GM23248 (cell line): Measurements from ENCODE around the gene ARRDC5. TPM values are rescaled to one million over a fixed set of nuclear protein-coding genes. Genes with fewer than 3 reads are reported as not detected.

Experiments
- DNase-seq: peaks from one replicate; pipeline ENCODE4 v3.0.0-alpha.2; 2015
- H2AFZ ChIP-seq: fragments of 200-600 bp; sonication (generic); 2 replicates; pipeline ENCODE4 v1.6.1; 2016; ENCODE audit warnings: antibody characterized with exemption
- H3F3A ChIP-seq: fragments of 200-600 bp; sonication (generic); 2 replicates; pipeline ENCODE4 v1.6.1; 2016; ENCODE audit warnings: mild to moderate bottlenecking, antibody characterized with exemption, mixed run types; ENCODE audit not compliant: insufficient read depth
- H3K27ac ChIP-seq: fragments of 200-600 bp; sonication (generic); 2 replicates; pipeline ENCODE4 v1.5.1; 2016; ENCODE audit warnings: mild to moderate bottlenecking
- H3K27me3 ChIP-seq: fragments of 200-600 bp; sonication (generic); replicated peaks from 2 replicates; pipeline ENCODE4 v1.6.1; 2016; ENCODE audit warnings: mild to moderate bottlenecking; ENCODE audit not compliant: insufficient read depth
- H3K36me3 ChIP-seq: fragments of 200-600 bp; sonication (generic); 2 replicates; pipeline ENCODE4 v1.6.1; 2016; ENCODE audit warnings: low read depth, mild to moderate bottlenecking
- H3K4me1 ChIP-seq: fragments of 200-600 bp; sonication (generic); 2 replicates; pipeline ENCODE4 v1.6.1; 2016; ENCODE audit warnings: mild to moderate bottlenecking; ENCODE audit not compliant: insufficient read depth
- H3K4me2 ChIP-seq: fragments of 200-600 bp; sonication (generic); one replicate; pipeline ENCODE4 v1.6.1; 2016; ENCODE audit warnings: mild to moderate bottlenecking; ENCODE audit not compliant: unreplicated experiment
- H3K4me3 ChIP-seq: fragments of 200-600 bp; sonication (generic); 2 replicates; pipeline ENCODE4 v1.5.1; 2016; ENCODE audit warnings: mild to moderate bottlenecking
- H3K79me2 ChIP-seq: fragments of 200-600 bp; sonication (generic); 2 replicates; pipeline ENCODE4 v1.6.1; 2016; ENCODE audit warnings: mild to moderate bottlenecking; ENCODE audit not compliant: insufficient read depth
- H3K9ac ChIP-seq: fragments of 200-600 bp; sonication (generic); 2 replicates; pipeline ENCODE4 v1.6.1; 2016; ENCODE audit warnings: mild to moderate bottlenecking
- H3K9me2 ChIP-seq: fragments of 200-600 bp; sonication (generic); 2 replicates; pipeline ENCODE4 v1.6.1; 2016; ENCODE audit warnings: mixed run types, mild to moderate bottlenecking, moderate library complexity; ENCODE audit not compliant: insufficient read depth
- H3K9me3 ChIP-seq: fragments of 200-600 bp; sonication (generic); one replicate; pipeline ENCODE4 v1.6.1; 2017; ENCODE audit warnings: low read depth
- H4K20me1 ChIP-seq: fragments of 200-600 bp; sonication (generic); 2 replicates; pipeline ENCODE4 v1.6.0; 2016; ENCODE audit not compliant: insufficient read depth
- EZH2 ChIP-seq: fragments of 200-600 bp; sonication (generic); IDR thresholded peaks from 2 replicates; pipeline ENCODE4 v1.6.1; 2018; ENCODE audit warnings: antibody characterized with exemption, mild to moderate bottlenecking; ENCODE audit not compliant: insufficient read depth, poor library complexity, severe bottlenecking
- EZH2phosphoT487 ChIP-seq: fragments of 200-600 bp; sonication (generic); IDR thresholded peaks from 2 replicates; pipeline ENCODE4 v1.6.1; 2018; ENCODE audit warnings: antibody characterized with exemption, moderate library complexity, mild to moderate bottlenecking, low read depth; ENCODE audit not compliant: insufficient read depth
- WGBS, 2 experiments: methylation state at CpG; one replicate each; pipeline ENCODE4 v1.1.6; 2015 to 2017; ENCODE audit warnings: low lambda C conversion rate in 2 of 2, low coverage in 1 of 2; ENCODE audit errors: missing lambda C conversion rate in 2 of 2; 5-methylcytosine and 5-hydroxymethylcytosine counted together
- in situ Hi-C: fragments of 300-500 bp; cut with MboI; formaldehyde crosslinking; loops from 2 replicates; pipeline ENCODE4 v1.15.0; 2020
- polyA plus RNA-seq: library from polyadenylated mRNA; unstranded; fragments of >200 nt; fragmentation: Nextera tagmentation; extraction: Ambion mirVana; gene quantifications from 2 replicates; pipeline ENCODE4 v1.2.1, GENCODE V29; 2016
- total RNA-seq: library from RNA; depleted of rRNA; stranded (reverse); fragments of >200 nt; shearing (Covaris generic); gene quantifications from 2 replicates; pipeline ENCODE4 v1.2.3, GENCODE V29; 2014

Gene ARRDC5
- total and polyA plus RNA-seq, 2 experiments from 2014 or later = not detected

DNA sequence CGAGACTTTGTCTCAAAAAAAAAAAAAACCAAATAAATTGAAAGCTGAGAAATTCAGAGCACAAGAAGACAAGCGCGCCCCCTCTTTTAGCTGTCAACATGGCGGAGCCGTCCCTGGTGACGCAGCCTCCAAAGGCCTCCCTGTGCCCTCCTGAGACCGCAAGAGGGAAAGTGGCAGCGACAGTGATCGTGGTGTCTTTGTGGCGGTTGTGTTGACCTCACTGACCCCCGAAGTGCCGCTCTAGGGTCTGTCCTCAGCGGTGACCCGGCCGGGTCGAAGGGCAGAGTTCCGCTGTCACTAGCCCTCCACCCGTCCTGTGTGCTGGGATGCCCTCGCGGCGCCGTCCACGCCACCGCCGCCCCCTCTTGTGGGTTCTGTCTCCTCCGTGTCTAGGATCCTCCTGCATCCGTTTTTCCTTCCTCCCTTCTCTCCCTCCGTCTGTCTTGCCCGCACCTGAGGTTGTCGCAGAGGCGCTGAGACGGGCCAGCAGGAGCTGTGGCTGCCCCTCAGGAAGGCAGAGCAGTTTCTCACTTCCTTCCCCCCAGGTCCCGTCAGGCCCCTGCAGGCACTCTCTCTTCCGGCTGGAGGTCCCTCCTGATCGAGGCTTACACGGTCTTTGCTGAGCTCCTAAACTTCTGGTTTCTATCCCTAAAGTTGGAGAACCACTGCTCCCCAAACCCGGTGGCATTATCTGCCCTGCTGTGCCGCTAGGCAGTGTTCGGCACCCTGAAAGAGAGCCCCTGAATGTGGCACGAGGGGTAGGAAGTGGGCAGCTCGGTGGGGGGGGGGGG, 13.8 kb upstream of the ARRDC5 start:
- no peaks in the 10 kb centered on the region for H3K9me3 ChIP-seq
- H3K79me2 ChIP-seq = peaks cover 90% of the 10 kb centered on the region
- H3K27ac ChIP-seq = no peak overlapping the region
- no peak overlapping the region for H2AFZ ChIP-seq
- in situ Hi-C loops = no loop called here
- no peaks in the 10 kb centered on the region for H3K27me3 ChIP-seq
- H4K20me1 ChIP-seq = no peaks in the 10 kb centered on the region
- no peaks in the 10 kb centered on the region; the same call in 1 of the 2 replicates for H3K36me3 ChIP-seq
- H3K4me3 ChIP-seq = no peak overlapping the region
- 91 to 92% methylated on average over 39 to 41 of the region's 41 CpGs for WGBS, 2 experiments
- TF ChIP-seq EZH2phosphoT487 = no peak
- TF ChIP-seq EZH2 = no peak
- peaks cover 35% of the 10 kb centered on the region for H3K4me1 ChIP-seq
- no peaks in the 10 kb centered on the region for H3K9me2 ChIP-seq
- no peak overlapping the region for H3K9ac ChIP-seq
- DNase-seq = no peak
- no peak overlapping the region for H3K4me2 ChIP-seq
- peaks cover 35% of the 10 kb centered on the region for H3F3A ChIP-seq

- TF ChIP-seq EZH2 (no peak), EZH2phosphoT487 (no peak)
- H3K9me2 ChIP-seq = no peaks in the 10 kb centered on the region
- no peaks in the 10 kb centered on the region for H4K20me1 ChIP-seq
- H2AFZ ChIP-seq = peak overlapping the region; percentile 61
- in situ Hi-C loops = no loop called here
- H3K79me2 ChIP-seq = peaks cover 75% of the 10 kb centered on the region
- H3K4me3 ChIP-seq = peak overlapping the region; percentile 19
- H3K9ac ChIP-seq = peak overlapping the region; percentile 60
- no peaks in the 10 kb centered on the region for H3K36me3 ChIP-seq
- peaks cover 46% of the 10 kb centered on the region for H3F3A ChIP-seq
- H3K27me3 ChIP-seq = no peaks in the 10 kb centered on the region
- no peaks in the 10 kb centered on the region for H3K9me3 ChIP-seq
- 50 to 51% methylated on average over 23 of the region's 23 CpGs for WGBS, 2 experiments
- peak overlapping the region; percentile 85 for H3K27ac ChIP-seq
- H3K4me1 ChIP-seq = peaks cover 46% of the 10 kb centered on the region
- DNase-seq = peak; percentile 94
- peak overlapping the region; percentile 71 for H3K4me2 ChIP-seq
Measured at GRCh38 chr19:4914736-4915501, 12.2 kb upstream of the ARRDC5 start.

DNA sequence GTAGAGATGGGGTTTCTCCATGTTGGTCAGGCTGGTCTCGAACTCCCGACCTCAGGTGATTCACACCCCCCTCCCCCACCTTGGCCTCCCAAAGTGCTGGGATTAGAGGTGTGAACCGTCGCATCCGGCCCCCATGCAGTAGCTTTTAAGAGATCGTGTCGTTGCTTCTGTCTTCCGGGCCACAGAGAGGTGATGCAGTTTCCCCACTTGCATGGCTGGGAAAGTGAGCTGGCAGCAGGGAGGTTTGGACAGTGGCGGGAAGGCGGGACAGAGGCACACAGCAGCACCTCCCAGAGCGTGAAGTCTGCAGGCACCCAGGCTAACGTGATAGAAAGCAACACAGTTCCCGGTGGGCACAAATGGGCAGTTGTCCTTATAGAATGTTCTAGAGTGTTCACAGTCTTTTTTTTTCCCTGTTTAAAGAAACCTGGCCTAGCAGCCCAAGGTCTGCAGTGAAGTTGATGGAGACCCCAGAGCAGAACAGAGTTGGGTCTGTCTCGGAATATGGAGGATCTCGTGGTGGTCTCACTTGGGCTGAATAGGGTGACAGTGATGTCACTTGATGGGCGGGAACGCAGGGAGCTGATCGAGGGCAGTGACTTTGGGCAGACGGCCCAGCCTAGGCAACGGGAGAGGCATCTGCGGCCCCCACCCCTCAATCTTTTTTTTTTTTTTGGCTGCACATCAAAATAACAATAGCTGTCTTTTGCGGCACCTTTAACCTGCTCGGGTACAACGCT, 11.5 kb upstream of the ARRDC5 start:
- Histone ChIP-seq H3K27ac (peak overlapping the region; percentile 85), H3K4me1 (peaks cover 46% of the 10 kb centered on the region), H3K36me3 (no peaks in the 10 kb centered on the region), H3K9ac (peak overlapping the region; percentile 60), H3K4me2 (no peak overlapping the region), H2AFZ (no peak overlapping the region), H3K9me2 (no peaks in the 10 kb centered on the region), H3K4me3 (no peak overlapping the region), H3F3A (peaks cover 46% of the 10 kb centered on the region), H3K79me2 (peaks cover 67% of the 10 kb centered on the region), H3K9me3 (no peaks in the 10 kb centered on the region), H4K20me1 (no peaks in the 10 kb centered on the region), H3K27me3 (no peaks in the 10 kb centered on the region)
- DNase-seq = peak; percentile 43
- in situ Hi-C loops = no loop called here
- 81 to 83% methylated on average over 21 to 24 of the region's 24 CpGs for WGBS, 2 experiments
- TF ChIP-seq EZH2 (no peak), EZH2phosphoT487 (no peak)
